ENCODE data around the gene ASTL.

DNA sequence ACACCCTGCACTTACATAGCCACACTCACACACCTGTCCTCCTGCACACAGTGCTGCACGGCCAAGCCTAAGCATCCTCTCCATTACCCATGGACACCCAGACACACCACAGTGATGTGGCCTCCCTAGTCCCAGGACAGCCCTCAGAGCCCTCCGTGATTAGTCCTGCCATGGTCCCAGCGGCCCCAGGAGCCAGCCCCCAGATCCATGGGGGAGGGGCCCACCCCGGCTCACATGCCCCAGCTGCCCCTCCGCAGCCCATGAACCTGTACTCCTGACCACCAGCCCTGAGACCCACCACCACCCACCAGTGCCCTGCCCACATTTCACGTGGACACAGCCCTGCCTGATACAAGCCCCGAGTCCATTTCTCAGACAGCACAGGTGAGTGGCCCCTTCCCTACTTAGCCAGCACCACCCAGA is 15.0 kb upstream of the ASTL start:
- TF ChIP-seq, protein P1, sequence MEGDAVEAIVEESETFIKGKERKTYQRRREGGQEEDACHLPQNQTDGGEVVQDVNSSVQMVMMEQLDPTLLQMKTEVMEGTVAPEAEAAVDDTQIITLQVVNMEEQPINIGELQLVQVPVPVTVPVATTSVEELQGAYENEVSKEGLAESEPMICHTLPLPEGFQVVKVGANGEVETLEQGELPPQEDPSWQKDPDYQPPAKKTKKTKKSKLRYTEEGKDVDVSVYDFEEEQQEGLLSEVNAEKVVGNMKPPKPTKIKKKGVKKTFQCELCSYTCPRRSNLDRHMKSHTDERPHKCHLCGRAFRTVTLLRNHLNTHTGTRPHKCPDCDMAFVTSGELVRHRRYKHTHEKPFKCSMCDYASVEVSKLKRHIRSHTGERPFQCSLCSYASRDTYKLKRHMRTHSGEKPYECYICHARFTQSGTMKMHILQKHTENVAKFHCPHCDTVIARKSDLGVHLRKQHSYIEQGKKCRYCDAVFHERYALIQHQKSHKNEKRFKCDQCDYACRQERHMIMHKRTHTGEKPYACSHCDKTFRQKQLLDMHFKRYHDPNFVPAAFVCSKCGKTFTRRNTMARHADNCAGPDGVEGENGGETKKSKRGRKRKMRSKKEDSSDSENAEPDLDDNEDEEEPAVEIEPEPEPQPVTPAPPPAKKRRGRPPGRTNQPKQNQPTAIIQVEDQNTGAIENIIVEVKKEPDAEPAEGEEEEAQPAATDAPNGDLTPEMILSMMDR (IDR thresholded peaks at IDR 0.05), result no peak
- TF ChIP-seq POLR2A (IDR thresholded peaks at IDR 0.05), result no peak
- no peak for TF ChIP-seq POLR2AphosphoS5 (IDR thresholded peaks at IDR 0.05)
- no peak for TF ChIP-seq EP300 (IDR thresholded peaks at IDR 0.05)
